HPDE6-E6E7 (cell line): ENCODE results near the gene VCX3A.
"Not testable (repeated sequence)": the region's sequence is repeated elsewhere in the genome, so short reads cannot be mapped to it uniquely, and the experiment has no call there.

Source experiments
- DNase-seq: peaks from one replicate; pipeline ENCODE4 v3.0.0; 2011; ENCODE audit warnings: missing footprints; ENCODE audit errors: extremely low spot score

The VCX3A gene

GRCh38 chrX:6535018-6535417 lies at the start of gene VCX3A:
VCX3A (minus strand) TSS chrX:6535118; CDS start chrX:6534497, 621 bp downstream.
- not testable (repeated sequence) for DNase-seq

GRCh38 chrX:6574762-6575161 lies 39.8 kb upstream of the VCX3A start:
- no peak for DNase-seq

- DNase-seq: no peak
Observed at GRCh38 chrX:6568031-6568430, 33.1 kb upstream of the VCX3A start.

- no peak for DNase-seq
Observed at GRCh38 chrX:6558979-6559378, 24.1 kb upstream of the VCX3A start.

- no peak for DNase-seq
Observed at GRCh38 chrX:6557690-6558089, 22.8 kb upstream of the VCX3A start.

GRCh38 chrX:6550999-6551398 lies 16.1 kb upstream of the VCX3A start:
- no peak for DNase-seq

- no peak for DNase-seq
Observed at GRCh38 chrX:6545712-6546111, 10.8 kb upstream of the VCX3A start.

GRCh38 chrX:6526564-6527136 lies 8.3 kb downstream of the VCX3A start:
- DNase-seq: no peak

GRCh38 chrX:6517376-6517775 lies 17.5 kb downstream of the VCX3A start:
- DNase-seq: no peak

- no peak for DNase-seq
Observed at GRCh38 chrX:6506444-6506843, 28.5 kb downstream of the VCX3A start.

GRCh38 chrX:6505960-6506359 lies 29.0 kb downstream of the VCX3A start:
- no peak for DNase-seq

GRCh38 chrX:6500719-6501118 lies 34.2 kb downstream of the VCX3A start:
- DNase-seq: no peak

- no peak for DNase-seq
Observed at GRCh38 chrX:6498324-6498723, 36.6 kb downstream of the VCX3A start.
